HG02884 (cell line): ENCODE data around the gene SMTNL2.
"Not testable (repeated sequence)": the region's sequence is repeated elsewhere in the genome, so short reads cannot be mapped to it uniquely, and the experiment has no call there.

Experiments used
- ATAC-seq: cut with Tn5 transposase; IDR thresholded peaks from one replicate; pipeline ENCODE4 v1.9.1; 2021; ENCODE audit warnings: mild to moderate bottlenecking, moderate library complexity; ENCODE audit not compliant: unreplicated experiment

SMTNL2 gene

DNA sequence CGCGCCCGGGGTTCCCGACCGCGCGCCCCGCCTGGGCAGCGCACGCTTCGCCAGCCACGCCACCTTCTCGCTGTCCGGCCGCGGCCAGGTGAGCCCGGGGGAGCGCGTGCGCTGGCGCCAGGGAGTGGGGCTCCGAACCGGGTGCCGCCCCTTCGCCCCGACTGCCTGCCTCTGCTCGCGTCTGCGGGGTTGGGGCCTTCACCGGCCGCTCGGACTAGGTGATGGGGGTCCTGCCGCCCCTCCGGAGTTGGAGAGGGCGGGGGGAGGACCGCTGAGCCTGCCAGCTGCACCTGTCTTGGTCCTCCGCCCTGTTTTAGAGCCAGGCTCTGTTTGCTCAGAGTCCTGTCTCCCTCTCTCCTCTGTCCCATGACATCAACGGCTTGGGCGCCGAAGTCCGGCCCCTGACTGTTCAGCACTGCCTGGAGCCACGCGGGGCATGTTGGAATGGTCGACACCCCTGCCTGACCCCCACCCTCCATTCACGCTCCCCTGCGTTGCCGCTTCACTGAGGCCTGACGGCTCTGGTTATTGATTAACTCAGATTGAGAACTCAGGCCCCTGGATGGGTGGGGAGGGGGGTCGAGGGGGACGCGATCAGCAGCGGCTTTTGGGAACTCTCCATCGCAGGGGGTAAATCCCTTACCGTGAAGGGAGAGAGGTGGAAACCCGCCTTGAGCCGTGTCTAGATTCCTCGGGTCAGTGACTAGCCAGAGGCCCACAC lies 748 bp downstream of the SMTNL2 start:
- no peak for ATAC-seq

DNA sequence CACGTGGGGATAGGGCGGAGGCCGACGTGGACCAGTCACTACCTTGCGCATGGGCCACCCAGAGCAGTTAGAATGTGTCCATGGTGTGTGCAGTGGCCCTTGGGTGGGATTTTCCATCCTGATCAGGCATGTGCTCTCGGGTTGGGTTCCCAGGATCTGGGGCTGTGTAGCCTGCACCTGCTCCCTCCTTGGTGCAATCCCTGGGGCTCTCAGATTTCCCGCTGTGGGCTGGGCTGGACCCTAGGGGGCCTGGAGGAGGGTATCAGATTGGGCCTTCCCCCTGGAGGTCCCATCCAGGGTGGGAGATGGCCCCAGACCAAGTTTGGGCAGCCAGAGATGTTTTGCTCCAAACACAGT lies 1.3 kb downstream of the SMTNL2 start:
- ATAC-seq: no peak

DNA sequence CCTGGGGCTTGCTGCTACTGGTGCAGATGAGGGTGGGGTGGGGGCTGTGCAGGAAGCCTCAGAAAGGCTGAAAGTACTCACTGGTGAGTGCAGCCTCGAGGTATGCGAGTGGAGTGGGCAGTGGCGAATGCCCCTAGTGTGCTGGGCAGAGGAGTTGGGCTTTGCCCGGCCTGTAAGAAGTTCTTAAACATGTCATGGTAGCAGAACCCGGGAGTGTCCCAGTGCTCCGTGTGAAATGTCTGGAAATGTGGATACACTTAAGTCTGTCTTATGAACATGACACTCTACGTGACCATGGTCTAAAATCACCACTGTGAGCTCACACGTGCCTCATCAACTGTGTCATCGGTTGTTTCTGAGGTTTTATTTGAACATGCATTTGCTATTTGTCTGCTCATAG lies 1.7 kb downstream of the SMTNL2 start:
- no peak for ATAC-seq

DNA sequence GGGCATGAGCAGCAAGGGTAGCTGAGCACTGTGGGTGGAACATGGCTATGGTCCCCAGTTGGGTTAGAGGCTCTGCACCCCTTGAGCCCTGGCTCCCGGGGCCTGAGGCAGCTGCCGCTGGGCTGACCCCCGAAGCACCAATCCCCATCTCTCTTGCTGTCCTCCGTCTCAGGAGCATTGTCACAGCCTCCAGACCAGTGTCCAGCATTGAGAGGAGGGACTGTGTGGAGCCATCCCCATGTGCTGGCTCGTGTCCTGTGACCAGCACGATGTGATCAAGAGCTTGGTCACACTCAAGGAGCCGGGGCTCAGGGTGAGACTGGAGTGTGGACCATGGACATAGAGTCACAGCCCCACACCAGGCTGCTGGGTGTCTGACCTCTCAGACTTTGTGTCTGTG lies 2.9 kb downstream of the SMTNL2 start:
- ATAC-seq: no peak

- ATAC-seq: no peak
Observed at GRCh38 chr17:4587803-4588202, 3.5 kb downstream of the SMTNL2 start.

DNA sequence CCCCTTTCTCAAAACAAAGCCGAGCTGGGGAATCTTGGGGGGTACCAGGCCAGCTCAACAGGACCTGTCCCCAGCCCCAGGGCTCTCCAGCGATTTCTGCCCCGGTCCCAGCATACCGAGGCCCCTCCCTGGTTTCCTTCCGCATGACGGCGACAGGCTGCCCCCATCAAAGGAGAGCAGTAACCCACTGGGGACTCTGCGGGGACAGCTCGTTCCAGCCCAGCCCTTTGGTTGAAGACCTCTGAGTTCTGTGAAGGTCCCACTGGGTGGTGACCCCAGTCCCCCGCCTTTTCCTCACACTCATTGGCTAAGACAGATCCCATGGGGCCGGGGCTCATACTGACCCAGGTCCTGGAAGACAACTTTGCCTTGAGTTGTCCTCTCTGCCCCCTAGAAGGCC lies 4.1 kb downstream of the SMTNL2 start:
- no peak for ATAC-seq

GRCh38 chr17:4588898-4589625 lies 4.7 kb downstream of the SMTNL2 start:
- ATAC-seq: no peak

- not testable (repeated sequence) for ATAC-seq
Observed at GRCh38 chr17:4590042-4590441, 5.7 kb downstream of the SMTNL2 start.

DNA sequence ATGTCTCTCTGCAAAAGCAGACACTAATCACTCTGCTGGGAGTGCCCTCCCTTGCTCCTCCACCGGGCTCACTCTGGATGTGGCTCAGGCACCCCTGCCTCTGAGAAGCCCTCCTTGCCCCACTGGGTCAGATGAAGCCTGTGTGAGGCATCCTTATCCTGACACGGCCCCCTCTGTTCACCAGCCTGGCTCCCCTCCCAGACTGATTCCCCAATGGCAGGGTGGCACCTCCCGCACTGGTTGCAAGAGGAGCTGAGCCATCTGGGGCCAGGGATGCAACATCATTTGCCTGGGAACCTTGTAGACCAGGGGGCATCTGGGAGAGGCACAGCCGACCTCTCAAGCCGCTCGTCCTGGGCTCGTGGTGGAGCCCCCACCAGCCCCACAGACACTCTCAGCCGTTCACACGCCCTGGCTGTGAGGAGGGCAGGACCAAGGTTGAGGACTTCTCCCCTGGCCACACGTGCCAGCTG lies 6.7 kb downstream of the SMTNL2 start:
- ATAC-seq: no peak

DNA sequence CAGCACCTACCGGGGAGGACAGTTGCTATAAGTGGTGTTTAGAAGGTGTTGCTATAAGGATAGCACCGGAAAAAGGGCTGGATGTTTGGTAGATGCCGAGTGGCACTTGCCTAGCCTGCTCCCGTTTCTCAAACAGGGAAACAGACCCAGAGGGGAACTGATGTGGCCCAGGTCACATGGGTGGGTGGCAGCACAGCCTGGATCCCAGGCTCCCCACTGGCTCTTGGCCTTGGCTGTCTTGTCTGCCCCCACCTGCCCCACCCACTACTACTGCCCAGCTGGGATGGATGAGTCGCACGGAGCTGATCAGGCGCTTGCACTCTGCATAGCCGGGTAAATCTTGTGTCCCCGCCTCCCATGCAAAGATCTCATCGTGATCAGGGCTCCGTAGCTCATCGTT lies 7.2 kb downstream of the SMTNL2 start:
- no peak for ATAC-seq

DNA sequence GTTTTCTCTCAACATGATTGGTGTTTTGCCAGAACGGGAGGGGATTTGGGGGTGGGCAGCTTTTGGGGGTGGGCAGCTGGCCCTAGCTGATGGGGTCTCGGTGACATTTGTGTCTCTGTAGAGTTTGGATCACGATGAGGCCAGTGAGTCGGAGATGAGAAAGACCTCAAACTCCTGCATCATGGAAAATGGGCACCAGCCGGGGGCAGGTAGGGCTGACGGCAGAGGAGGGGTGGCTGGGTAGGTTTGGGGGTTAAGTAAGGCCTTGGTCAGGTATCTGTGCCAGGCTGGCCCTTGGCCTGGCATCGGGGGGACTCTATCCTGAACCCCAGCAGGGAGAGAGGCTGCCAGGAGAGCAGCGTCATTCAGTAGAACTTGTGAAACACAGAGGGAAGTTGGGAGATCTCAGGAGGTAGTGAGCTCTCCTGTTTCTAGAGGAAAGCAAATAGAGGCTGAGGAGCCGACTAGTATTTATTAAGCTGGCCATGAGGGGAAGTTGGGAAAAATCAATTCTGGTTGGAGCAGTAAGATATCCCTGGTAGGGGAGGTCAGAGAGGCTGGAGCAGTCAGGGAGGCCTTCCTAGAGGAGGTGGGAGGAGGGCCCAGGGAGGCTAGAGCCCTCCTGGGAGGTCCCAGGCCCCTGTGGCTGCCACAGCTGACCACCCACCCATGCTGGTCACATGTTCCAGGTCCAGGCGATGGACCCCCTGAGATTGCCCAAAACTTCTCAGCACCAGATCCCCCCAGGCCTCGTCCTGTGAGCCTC lies 8.1 kb downstream of the SMTNL2 start:
- no peak for ATAC-seq

- ATAC-seq: no peak
Observed at GRCh38 chr17:4593021-4593421, 8.7 kb downstream of the SMTNL2 start.

DNA sequence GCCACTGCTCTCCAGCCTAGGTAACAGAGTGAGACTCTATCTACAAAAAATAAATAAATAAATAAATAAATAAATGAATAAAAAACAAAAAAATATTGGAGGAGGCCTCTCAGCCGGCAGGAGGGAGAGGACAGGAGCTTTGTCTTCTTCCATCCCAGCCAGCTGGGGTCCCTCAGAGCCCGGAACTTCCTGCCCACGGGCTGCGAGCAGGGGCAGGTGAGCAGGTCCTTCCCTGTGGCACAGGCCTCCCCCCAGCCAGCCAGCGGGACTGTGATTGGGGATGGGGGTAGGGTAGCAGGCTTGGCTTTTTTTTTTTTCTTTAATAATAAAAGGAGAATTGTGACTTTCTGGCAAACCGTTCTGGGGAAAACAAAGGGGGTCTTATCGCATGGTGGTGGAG lies 10.1 kb downstream of the SMTNL2 start:
- ATAC-seq: no peak

DNA sequence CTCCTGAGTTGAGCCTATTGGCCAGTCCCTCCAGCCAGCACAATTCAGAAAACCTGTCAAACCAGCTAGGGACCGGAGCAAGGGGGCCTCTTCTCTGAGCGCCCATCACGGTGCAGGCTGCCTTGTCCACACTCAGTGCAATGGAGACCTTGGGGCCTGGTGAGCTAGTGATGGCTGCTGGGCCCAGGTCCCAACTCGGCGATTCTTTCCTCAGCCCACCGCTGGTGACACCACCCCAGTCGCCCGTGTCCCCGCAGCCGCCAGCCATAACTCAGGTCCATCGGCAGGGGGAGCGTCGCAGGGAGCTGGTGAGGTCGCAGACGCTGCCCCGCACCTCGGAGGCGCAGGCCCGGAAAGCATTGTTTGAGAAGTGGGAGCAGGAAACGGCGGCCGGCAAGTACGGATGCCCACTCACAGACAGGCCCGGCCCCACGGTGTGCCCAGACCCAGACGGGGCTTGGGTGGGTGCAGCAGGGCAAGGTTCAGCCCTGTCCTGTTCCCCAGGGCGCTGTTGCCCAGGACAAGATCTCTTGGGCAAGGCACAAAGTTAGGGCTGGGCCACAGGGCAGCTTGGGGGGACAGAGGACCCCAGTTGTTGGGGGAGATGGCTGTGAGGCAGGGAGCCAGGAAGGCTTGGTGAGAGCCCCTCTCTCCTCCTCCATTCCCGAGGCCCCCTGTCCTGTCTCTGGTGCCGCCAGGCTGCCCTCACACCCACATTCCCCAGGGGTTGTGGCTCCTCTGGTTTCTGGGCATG lies 10.8 kb downstream of the SMTNL2 start:
- no peak for ATAC-seq

- ATAC-seq: not testable (repeated sequence)
Observed at GRCh38 chr17:4595685-4596342, 11.5 kb downstream of the SMTNL2 start.

DNA sequence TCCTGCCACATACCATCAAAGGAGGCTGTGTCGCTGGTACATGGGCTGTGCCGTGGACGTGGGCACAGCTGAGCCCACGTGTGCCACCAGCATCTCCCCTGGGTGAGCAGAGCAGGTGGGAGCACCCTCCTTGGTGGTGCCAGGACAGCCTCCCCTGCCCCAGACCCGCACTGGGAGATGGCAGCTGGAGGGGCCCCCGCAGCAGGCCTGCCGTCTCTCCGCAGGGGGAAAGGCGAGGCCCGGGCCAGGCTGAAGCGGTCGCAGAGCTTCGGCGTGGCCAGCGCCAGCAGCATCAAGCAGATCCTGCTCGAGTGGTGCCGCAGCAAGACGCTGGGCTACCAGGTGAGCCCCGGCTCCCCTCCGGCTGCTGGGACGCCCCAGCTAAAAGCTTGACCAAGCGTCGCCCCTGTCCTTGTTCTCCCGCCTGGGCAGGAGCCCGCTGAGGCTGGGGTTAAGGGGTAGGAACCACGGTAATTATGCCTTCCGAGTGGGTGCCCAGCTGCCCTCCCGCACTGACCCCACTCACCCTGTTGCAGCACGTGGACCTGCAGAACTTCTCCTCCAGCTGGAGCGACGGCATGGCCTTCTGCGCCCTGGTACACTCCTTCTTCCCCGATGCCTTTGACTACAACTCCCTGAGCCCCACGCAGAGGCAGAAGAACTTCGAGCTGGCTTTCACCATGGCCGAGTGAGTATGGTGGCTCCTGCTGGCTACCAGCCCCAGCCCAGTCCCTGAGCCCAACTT lies 12.5 kb downstream of the SMTNL2 start:
- ATAC-seq: no peak

GRCh38 chr17:4597975-4598374 lies 13.6 kb downstream of the SMTNL2 start:
- ATAC-seq: no peak

DNA sequence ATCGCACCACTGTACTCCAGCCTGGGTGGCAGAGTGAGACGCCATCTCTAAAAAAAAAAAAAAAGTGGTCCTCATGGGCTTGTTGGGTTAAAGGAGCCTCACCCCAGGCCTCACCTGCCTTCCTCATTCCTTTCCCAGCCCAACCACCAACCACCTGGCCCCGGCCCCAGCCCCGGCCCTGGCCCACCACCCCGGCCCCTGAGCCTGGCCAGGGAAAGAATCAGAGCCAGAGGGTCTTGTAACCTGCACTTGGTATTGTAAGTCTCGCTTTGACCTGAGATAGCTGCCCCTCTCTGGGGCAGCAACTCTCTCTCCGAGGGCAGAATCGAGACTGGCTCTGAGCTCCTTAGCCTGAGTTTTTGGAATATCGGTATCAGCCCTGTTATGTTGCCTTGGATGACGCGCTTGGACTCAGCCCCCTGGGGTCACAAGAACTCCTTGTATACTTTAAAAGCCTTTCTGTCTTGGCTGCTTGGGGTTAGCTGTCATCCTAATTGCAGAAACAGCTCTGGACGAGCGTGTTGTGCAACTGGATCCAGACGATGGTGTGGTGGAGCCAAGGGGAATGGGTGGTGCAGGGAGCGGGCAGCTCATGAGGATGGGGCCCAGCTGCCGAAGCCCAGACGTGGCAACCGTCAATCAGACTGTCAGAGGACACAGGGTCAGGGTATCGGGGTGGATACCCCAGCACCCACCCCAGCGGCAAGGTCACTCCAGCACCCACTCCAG lies 14.6 kb downstream of the SMTNL2 start:
- no peak for ATAC-seq
